Trophoblast cell (in vitro differentiated cells and primary cell): ENCODE measurements around the gene UVSSA.

Experiments
- DNase-seq, 2 donors: peaks; one replicate each; pipeline ENCODE4 v3.0.0-alpha.2; 2016
- H2AFZ ChIP-seq: 2 replicates; pipeline ENCODE4 v1.6.1; 2013; ENCODE audit warnings: low read length, moderate library complexity, mild to moderate bottlenecking; ENCODE audit not compliant: insufficient read depth, poor library complexity
- H2AK5ac ChIP-seq: 2 replicates; pipeline ENCODE4 v1.6.1; 2013; ENCODE audit warnings: mild to moderate bottlenecking, low read length
- H2BK120ac ChIP-seq: 2 replicates; pipeline ENCODE4 v1.6.1; 2013; ENCODE audit warnings: low read length, mild to moderate bottlenecking, moderate library complexity; ENCODE audit not compliant: insufficient read depth, poor library complexity
- H2BK12ac ChIP-seq: 2 replicates; pipeline ENCODE4 v1.6.1; 2013; ENCODE audit warnings: mild to moderate bottlenecking, low read length, moderate library complexity
- H2BK5ac ChIP-seq: 2 replicates; pipeline ENCODE4 v1.6.1; 2013; ENCODE audit warnings: low read length, low read depth, moderate library complexity, mild to moderate bottlenecking; ENCODE audit not compliant: poor library complexity
- H3K14ac ChIP-seq: 2 replicates; pipeline ENCODE4 v1.6.1; 2013; ENCODE audit warnings: mild to moderate bottlenecking, low read length
- H3K18ac ChIP-seq: 2 replicates; pipeline ENCODE4 v1.6.1; 2013; ENCODE audit warnings: mild to moderate bottlenecking, low read length
- H3K23ac ChIP-seq: 2 replicates; pipeline ENCODE4 v1.6.1; 2013; ENCODE audit warnings: low read length
- H3K27ac ChIP-seq: 2 replicates; pipeline ENCODE4 v1.5.1; 2013; ENCODE audit warnings: low read depth, mild to moderate bottlenecking, inconsistent platforms, low read length, moderate library complexity
- H3K27me3 ChIP-seq: 2 replicates; pipeline ENCODE4 v1.6.1; 2013; ENCODE audit warnings: inconsistent platforms, mild to moderate bottlenecking, low read length, moderate library complexity; ENCODE audit not compliant: insufficient read depth
- H3K36me3 ChIP-seq, 2 experiments: 1 replicate in 1 of 2; 2 replicates in 1 of 2; pipeline ENCODE4 v1.6.1; 2013; ENCODE audit warnings: low read length in 2 of 2, mild to moderate bottlenecking in 2 of 2, moderate library complexity in 1 of 2; ENCODE audit not compliant: insufficient read depth in 2 of 2, control insufficient read depth in 1 of 2
- H3K4ac ChIP-seq: 2 replicates; pipeline ENCODE4 v1.6.1; 2013; ENCODE audit warnings: low read depth, mild to moderate bottlenecking, low read length, moderate library complexity
- H3K4me1 ChIP-seq, 2 experiments: 1 replicate in 1 of 2; 2 replicates in 1 of 2; pipeline ENCODE4 v1.6.1; 2013; ENCODE audit warnings: low read length in 2 of 2, mild to moderate bottlenecking in 2 of 2, moderate library complexity in 1 of 2; ENCODE audit not compliant: insufficient read depth in 2 of 2, control insufficient read depth in 1 of 2
- H3K4me2 ChIP-seq: 2 replicates; pipeline ENCODE4 v1.6.1; 2013; ENCODE audit warnings: inconsistent platforms, mild to moderate bottlenecking, low read length, moderate library complexity
- H3K4me3 ChIP-seq: 2 replicates; pipeline ENCODE4 v1.5.1; 2013; ENCODE audit warnings: mild to moderate bottlenecking, low read depth, low read length, inconsistent platforms
- H3K79me1 ChIP-seq: one replicate; pipeline ENCODE4 v1.6.1; 2013; ENCODE audit warnings: low read length
- H3K79me2 ChIP-seq: 2 replicates; pipeline ENCODE4 v1.6.1; 2013; ENCODE audit warnings: low read length, mild to moderate bottlenecking; ENCODE audit not compliant: control insufficient read depth, insufficient read depth, poor library complexity
- H3K9ac ChIP-seq: 2 replicates; pipeline ENCODE4 v1.6.1; 2013; ENCODE audit warnings: mild to moderate bottlenecking, low read length
- H3K9me3 ChIP-seq: 2 replicates; pipeline ENCODE4 v1.6.1; 2013; ENCODE audit warnings: low read depth, mild to moderate bottlenecking, control low read depth, inconsistent platforms, low read length; ENCODE audit not compliant: insufficient read depth
- H4K12ac ChIP-seq: 2 replicates; pipeline ENCODE4 v1.6.1; 2013; ENCODE audit warnings: low read depth, mild to moderate bottlenecking, low read length, moderate library complexity
- H4K8ac ChIP-seq: 2 replicates; pipeline ENCODE4 v1.6.1; 2013; ENCODE audit warnings: low read depth, mild to moderate bottlenecking, low read length, moderate library complexity
- H4K91ac ChIP-seq: one replicate; pipeline ENCODE4 v1.6.1; 2013; ENCODE audit warnings: low read depth, mild to moderate bottlenecking, low read length, moderate library complexity
- WGBS: extraction: QIAGEN DNeasy Blood & Tissue Kit; methylation state at CpG from one replicate; pipeline ENCODE4 v1.1.7; 2013; ENCODE audit warnings: missing lambda C conversion rate; ENCODE audit not compliant: insufficient read length, insufficient coverage; ENCODE audit errors: extremely low coverage; 5-methylcytosine and 5-hydroxymethylcytosine counted together

The UVSSA gene

DNA sequence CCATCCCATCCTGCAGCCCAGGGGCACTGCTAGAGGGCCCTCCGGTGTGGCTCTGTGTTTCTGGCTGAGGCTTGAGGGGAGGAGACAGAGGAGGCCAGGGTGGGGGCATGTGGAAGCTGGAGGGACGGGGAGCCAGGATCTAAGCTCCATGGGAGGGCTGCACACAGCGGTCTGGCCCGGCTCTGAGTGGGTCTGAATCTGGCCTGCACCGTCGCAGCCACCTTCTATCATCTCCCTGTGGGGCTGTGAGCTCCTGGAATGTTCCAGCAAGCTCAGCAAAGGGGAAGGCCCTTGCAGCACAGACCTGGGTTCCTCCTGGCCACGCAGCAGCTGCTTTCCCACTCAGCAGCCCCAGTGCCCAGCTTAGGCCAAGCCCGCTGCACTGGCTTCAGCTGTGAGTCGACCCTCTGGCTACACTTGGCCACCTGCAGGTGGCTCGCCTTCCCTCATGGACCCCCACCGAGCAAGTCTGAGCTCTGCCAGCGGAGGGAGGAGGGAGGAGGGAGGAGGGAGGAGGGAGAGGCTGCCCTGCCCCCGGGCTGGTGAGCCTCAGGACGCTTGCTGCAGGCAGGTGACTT is 53.9 kb downstream of the UVSSA start:
- Histone ChIP-seq H3K4me3 (no peak overlapping the region), H3K79me2 (no peaks in the 10 kb centered on the region), H3K9me3 (peaks cover 57% of the 10 kb centered on the region), H3K4me2 (no peak overlapping the region), H2AK5ac (no peak overlapping the region), H3K4ac (no peak overlapping the region), H2BK120ac (no peak overlapping the region), H3K14ac (no peak overlapping the region), H3K23ac (no peak overlapping the region), H2AFZ (no peak overlapping the region), H3K27me3 (peaks cover 50% of the 10 kb centered on the region), H3K36me3 (no peaks in the 10 kb centered on the region), H4K91ac (no peak overlapping the region), H3K9ac (no peak overlapping the region), H3K4me1 (no peaks in the 10 kb centered on the region), H3K79me1 (no peaks in the 10 kb centered on the region), H3K18ac (no peak overlapping the region), H2BK5ac (no peak overlapping the region), H4K12ac (no peak overlapping the region), H3K27ac (no peak overlapping the region), H4K8ac (no peak overlapping the region), H2BK12ac (no peak overlapping the region)
- no CpG with 5 or more reads among the region's 14 CpGs for WGBS
- no peak for DNase-seq

DNA sequence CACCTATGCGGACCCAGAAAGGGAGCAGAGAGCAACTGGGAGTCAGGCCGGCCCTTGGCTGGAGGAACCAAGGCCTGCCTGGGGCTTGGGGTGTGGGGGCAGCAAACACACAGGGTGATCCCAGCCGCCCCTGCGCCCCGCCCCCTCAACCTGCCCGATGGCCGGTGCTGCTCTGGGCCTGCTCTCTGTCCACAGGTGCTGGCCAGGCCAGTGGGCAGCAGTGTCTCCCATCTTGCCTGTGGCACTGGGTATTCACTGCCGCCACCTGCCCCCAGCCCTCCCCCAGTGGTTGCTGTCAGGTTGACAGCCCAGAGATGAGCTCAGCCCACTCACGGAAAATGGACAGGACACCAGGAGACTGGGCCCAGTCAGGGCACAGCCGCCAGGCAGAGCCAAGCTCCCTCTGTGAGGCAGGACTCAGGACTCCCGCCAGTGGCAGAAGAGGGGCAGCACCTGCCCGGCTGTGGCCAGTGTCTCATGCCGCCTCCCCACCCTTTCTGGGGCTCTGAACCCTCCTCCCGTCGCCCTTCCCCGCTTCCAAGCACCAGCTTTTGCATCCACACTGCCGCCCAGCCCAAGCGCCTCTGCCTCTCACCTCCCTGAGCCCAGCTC is 54.5 kb downstream of the UVSSA start:
- H3K14ac ChIP-seq = no peak overlapping the region
- H3K18ac ChIP-seq = no peak overlapping the region
- no peak overlapping the region for H2AK5ac ChIP-seq
- H3K4me3 ChIP-seq = no peak overlapping the region
- no peak overlapping the region for H3K9ac ChIP-seq
- no peak overlapping the region for H2BK5ac ChIP-seq
- H3K4me2 ChIP-seq = no peak overlapping the region
- H3K79me2 ChIP-seq = no peaks in the 10 kb centered on the region
- no peak overlapping the region for H2BK120ac ChIP-seq
- H2BK12ac ChIP-seq = no peak overlapping the region
- H3K79me1 ChIP-seq = no peaks in the 10 kb centered on the region
- peaks cover 53% of the 10 kb centered on the region for H3K9me3 ChIP-seq
- DNase-seq = no peak
- no peak overlapping the region for H4K8ac ChIP-seq
- H3K27ac ChIP-seq = no peak overlapping the region
- H2AFZ ChIP-seq = no peak overlapping the region
- no peaks in the 10 kb centered on the region for H3K36me3 ChIP-seq
- H4K91ac ChIP-seq = no peak overlapping the region
- no peak overlapping the region for H4K12ac ChIP-seq
- no CpG with 5 or more reads among the region's 18 CpGs for WGBS
- no peak overlapping the region for H3K23ac ChIP-seq
- H3K4me1 ChIP-seq = no peaks in the 10 kb centered on the region
- peaks cover 56% of the 10 kb centered on the region for H3K27me3 ChIP-seq
- H3K4ac ChIP-seq = no peak overlapping the region

DNA sequence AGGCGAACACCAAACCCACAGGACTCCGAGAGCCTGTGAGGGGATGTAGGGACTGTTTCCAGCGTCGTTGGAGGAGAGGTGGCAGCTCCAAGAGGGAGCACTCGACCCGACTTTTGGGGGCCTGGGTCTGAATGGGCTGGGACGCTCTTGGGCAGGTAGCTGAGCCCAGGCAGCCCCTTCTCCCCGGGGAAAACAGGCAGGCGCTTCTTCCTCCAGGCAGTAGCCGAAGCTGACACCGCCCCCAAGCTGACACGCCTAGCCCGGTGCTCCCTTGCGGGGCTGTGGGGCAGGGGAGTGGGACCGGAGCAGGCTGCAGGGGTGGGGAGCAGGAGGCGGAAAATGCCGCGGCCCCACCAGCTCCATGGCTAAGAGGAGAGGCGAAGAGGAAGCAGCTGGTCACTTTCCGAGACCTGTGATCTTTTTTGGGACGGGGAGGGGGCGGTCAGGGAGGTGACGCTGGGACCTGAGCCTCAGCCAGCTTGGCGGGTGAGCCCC is 55.1 kb downstream of the UVSSA start:
- no CpG with 5 or more reads among the region's 24 CpGs for WGBS
- no peak overlapping the region for H4K8ac ChIP-seq

DNA sequence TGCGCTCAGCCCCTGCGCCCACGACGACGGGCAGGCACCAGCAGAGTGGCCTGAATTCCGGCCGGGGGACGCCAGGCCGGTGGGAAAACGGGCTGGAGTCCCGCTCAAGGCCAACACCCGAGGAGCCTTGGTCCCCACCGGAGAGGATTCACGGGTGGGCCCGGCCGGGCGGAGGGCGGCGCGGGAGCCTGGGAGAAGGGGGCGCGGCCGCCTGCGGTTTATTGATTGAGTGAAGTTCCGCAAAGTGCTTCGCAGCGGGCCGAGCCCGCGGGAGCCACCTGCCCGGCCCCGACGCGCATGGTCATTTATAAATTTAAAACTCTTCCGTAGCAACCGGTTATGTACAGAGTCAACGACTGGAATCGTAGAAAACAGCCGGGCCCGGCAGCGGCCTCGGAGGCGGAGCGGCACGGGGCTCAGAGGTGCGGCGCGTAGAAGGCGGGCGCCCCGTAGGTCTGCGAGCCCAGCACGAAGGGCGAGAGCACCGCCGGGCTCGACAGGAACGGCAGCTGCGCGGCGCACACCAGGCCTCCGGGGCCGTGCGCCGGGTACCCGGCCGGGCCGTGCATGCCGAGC is 55.6 kb downstream of the UVSSA start:
- no peak overlapping the region for H4K12ac ChIP-seq
- H3K18ac ChIP-seq = no peak overlapping the region
- no peak overlapping the region for H2BK12ac ChIP-seq
- H3K79me1 ChIP-seq = no peaks in the 10 kb centered on the region
- H3K79me2 ChIP-seq = no peaks in the 10 kb centered on the region
- peaks cover 67% of the 10 kb centered on the region for H3K27me3 ChIP-seq
- no peak overlapping the region for H2BK5ac ChIP-seq
- H3K4me1 ChIP-seq = no peaks in the 10 kb centered on the region
- no CpG with 5 or more reads among the region's 69 CpGs for WGBS
- no peak overlapping the region for H2BK120ac ChIP-seq
- H3K14ac ChIP-seq = no peak overlapping the region
- no peak for DNase-seq
- no peaks in the 10 kb centered on the region for H3K36me3 ChIP-seq
- H3K4ac ChIP-seq = no peak overlapping the region
- no peak overlapping the region for H4K8ac ChIP-seq
- H2AK5ac ChIP-seq = no peak overlapping the region
- no peak overlapping the region for H4K91ac ChIP-seq
- no peak overlapping the region for H3K4me2 ChIP-seq
- H3K9me3 ChIP-seq = peaks cover 47% of the 10 kb centered on the region
- no peak overlapping the region for H2AFZ ChIP-seq
- no peak overlapping the region for H3K4me3 ChIP-seq
- no peak overlapping the region for H3K27ac ChIP-seq
- no peak overlapping the region for H3K9ac ChIP-seq
- no peak overlapping the region for H3K23ac ChIP-seq

More for the DNA sequence above, 55.1 kb downstream of the UVSSA start:
- no peak overlapping the region for H2BK120ac ChIP-seq
- no peak overlapping the region for H2AFZ ChIP-seq
- H3K79me1 ChIP-seq = no peaks in the 10 kb centered on the region
- H3K4me3 ChIP-seq = no peak overlapping the region
- no peak overlapping the region for H2BK5ac ChIP-seq
- H3K27ac ChIP-seq = no peak overlapping the region
- H3K27me3 ChIP-seq = peaks cover 61% of the 10 kb centered on the region
- H4K91ac ChIP-seq = no peak overlapping the region
- H4K12ac ChIP-seq = no peak overlapping the region
- H3K4me2 ChIP-seq = no peak overlapping the region
- H3K36me3 ChIP-seq = no peaks in the 10 kb centered on the region
- DNase-seq = no peak
- H2BK12ac ChIP-seq = no peak overlapping the region
- H2AK5ac ChIP-seq = no peak overlapping the region
- H3K23ac ChIP-seq = no peak overlapping the region
- no peaks in the 10 kb centered on the region for H3K4me1 ChIP-seq
- no peak overlapping the region for H3K18ac ChIP-seq
- H3K14ac ChIP-seq = no peak overlapping the region
- no peak overlapping the region for H3K9ac ChIP-seq
- peaks cover 50% of the 10 kb centered on the region for H3K9me3 ChIP-seq
- H3K79me2 ChIP-seq = no peaks in the 10 kb centered on the region
- no peak overlapping the region for H3K4ac ChIP-seq
